NCI-H2227 (cell line): ENCODE measurements around the gene SLC1A2.
"Not testable (repeated sequence)": the region's sequence is repeated elsewhere in the genome, so short reads cannot be mapped to it uniquely, and the experiment has no call there.

ENCODE experiments used
- DNase-seq: peaks from one replicate; lab custom pipeline; 2025; ENCODE audit not compliant: unreplicated experiment; lab: John Stamatoyannopoulos, UW

Gene SLC1A2

GRCh38 chr11:35230388-35230787 lies 189.0 kb downstream of the SLC1A2 start:
- DNase-seq: no peak

DNA sequence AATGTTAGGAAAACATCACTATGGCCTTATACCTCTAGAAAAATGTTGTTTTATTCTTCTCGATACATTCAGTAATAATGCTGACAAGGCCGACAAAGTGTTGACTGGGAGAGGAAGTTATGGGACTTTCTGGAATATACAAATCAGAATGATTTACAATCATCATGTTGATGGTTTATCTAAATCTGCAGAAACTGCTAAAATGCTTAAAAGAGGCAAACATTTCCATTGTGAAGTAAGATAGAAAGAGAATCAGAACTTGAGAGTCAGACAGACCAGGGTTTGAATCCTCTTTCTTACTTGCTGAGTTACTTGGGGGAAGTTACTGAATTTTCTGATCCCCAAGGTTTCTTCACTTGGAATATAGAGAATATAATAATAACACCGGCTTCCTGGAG lies 191.0 kb downstream of the SLC1A2 start:
- no peak for DNase-seq

DNA sequence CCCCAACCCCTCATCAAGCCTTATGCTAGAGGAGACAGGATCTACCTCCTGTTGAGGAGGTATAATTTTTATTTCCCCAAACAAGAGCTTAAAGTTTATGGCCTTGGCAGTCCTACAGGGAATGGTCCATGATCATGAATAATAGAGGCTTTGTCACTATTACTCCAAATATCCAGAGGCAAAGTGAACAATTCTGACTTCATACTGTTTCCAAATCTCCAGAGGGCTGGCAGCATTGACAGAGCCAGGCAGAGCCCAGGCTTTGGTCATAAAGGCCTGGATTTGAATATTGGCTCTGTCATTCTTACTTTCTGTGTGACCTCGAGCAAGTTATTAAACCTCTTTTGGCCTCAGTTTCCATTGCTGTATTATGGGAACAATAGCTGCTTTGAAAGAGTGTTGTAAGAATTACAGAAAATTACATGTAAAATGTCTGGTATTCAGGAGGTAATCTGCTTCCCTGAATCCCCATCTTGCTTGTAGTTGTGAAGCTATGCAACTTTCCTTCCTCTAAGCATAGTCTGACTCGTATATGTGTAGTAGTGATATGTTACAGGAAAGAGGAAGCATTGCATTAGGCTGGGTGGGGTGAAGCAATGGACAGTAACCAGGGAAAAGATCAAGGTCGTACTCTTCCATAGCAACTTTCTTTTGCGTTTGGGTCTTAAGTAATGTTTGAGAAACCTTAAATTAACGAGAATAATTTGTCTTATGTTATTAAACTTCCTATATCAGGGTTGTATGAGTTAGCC lies 191.6 kb downstream of the SLC1A2 start:
- no peak for DNase-seq

GRCh38 chr11:35226756-35227155 lies 192.6 kb downstream of the SLC1A2 start:
- DNase-seq: not testable (repeated sequence)

DNA sequence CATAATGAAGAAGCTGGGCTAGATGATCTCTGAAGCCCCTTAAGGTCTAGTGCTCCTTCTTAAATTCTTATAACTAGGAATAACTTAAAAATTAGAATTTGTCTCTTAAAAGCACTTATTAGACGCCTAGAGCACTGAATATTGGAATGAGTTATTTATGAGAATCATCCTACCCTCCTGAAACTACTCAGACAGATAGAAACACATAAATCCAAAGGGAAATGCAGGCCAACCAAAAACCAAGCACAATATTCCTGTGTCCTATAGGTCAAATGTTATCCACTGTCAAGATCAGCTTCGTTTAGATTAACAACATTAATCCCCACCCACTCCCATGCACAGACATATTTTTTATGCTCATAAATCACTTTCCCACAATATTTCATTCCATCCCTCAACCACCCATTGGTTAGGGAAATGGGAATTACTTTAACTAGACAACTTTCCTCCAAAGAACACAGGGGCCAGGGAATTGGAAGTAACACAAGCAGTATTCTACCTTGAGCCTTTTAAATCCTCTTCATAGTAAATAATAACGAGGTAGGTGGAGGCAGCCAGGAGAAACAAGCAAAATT lies 193.3 kb downstream of the SLC1A2 start:
- DNase-seq: no peak

- DNase-seq: no peak
Observed at GRCh38 chr11:35223991-35224390, 195.4 kb downstream of the SLC1A2 start.

- DNase-seq: peak; percentile 91
Observed at GRCh38 chr11:35223371-35223796, 196.0 kb downstream of the SLC1A2 start.

DNA sequence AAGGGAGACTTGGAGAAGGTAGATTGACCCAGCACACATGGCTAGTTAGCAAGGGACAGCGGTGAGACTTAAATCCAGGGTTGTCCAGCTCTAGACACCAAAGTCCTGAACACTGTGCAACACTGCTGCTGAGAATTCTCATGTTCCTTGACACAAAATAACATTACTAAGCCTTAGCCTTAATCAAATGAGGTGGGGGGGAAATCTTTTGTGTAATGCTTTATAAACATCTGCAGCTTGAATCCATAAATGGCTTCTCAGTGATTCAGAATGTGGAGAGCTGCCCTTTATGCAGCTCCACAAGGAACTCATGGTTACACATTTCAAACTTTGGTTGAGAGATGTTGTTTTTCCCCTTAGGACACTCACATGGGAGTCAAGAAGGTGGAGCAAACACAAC lies 200.4 kb downstream of the SLC1A2 start:
- DNase-seq: no peak

DNA sequence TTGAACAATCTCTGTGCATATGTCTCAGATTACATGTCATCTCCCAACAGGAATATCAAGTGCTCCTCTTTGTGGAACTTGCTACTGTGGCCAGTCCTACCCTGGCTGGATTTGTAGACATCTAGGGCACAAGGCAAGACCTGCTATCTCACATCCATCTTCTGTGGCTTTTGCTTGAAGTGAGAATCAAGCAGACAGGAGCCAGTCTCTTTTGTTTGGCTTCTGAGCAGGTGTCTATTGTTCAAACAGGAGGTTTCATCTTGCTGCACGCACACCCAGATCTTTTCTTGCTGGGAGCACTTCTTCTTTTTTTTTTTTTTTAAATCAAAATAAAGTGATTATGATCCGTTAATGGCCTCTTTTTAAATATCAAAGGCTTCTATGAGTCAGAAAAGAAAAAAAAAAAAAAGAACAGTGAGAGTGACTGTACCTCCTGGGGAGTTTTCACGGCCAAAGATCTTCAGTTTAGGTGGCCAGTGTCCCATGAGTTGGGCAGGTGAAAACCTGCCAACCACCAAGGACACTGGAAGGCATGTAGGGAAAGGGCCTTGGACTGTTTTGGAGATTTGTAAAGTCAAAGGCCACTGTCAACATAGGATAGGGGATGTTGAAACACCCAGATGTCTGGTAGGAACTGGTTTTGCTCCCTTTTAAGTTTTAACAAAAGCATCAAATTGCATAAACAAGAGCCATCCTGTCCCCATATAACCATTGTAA lies 202.2 kb downstream of the SLC1A2 start:
- DNase-seq: no peak

DNA sequence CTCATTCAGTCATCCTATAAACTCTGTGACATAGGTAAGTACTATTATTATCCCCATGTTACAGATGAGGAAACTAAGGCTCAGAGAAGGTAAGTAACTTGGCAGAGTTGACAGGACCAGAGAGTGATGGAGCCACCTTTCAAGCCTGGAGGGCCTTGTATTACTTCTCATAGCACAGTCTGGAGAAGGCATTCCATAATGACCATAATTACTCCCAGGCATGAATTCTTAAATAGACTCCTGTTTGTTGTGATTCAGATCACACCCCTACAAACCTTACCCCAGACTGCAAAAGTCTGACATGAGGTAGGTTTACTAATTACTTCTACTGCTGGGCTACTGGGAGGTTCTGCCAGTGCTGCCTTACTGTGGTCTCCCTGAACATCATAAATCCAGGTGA lies 203.4 kb downstream of the SLC1A2 start:
- DNase-seq: no peak

DNA sequence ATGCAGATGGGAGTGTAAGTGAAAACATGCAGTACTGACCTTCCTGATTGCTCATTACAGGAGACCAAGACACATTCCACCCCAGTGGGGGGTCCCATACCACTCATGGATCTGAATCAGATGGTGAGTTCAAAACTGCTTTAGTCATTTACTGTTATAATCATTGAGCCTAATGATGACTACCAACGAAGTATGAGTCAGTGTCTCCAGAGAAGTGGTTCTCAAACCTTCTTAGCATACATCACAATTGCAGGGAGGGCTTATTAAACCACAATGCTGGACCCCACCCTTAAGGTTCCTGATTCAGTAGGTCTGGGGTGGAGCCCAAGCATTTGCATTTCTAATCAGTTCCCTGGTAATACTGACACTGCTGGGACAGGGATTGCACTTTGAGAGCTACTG lies 204.6 kb downstream of the SLC1A2 start:
- DNase-seq: no peak

- no peak for DNase-seq
Observed at GRCh38 chr11:35214226-35214770, 205.1 kb downstream of the SLC1A2 start.

- no peak for DNase-seq
Observed at GRCh38 chr11:35211952-35212351, 207.4 kb downstream of the SLC1A2 start.

DNA sequence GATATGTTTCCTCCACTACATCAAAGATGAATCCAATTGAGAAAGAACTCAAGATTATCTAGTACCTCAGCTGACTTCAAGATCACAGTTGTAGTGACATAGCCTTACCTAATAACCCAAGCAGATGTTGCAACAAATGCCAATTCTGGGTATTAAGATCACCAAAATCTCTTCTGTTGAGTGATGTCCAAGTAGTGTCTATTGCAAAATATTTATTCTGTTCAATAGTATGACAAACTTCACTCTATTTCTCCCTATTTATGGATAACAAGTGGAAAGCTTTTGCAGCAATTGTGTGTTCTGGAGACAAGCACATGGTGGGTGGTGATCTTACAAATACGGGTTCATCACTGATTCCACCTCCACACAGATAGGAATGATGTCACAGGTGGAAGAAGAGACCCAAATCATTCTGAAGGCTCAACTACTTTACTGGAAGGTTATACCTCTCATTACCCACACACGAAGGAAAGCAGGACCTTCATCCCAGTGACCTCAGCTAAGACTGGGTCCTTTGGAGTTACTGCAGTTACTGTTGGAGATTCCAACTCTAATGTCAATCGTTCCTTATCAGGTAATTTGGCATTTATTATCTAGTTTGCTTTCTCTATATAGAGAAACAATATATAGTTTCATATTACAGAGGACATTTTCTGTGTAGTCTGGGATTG lies 208.3 kb downstream of the SLC1A2 start:
- no peak for DNase-seq

DNA sequence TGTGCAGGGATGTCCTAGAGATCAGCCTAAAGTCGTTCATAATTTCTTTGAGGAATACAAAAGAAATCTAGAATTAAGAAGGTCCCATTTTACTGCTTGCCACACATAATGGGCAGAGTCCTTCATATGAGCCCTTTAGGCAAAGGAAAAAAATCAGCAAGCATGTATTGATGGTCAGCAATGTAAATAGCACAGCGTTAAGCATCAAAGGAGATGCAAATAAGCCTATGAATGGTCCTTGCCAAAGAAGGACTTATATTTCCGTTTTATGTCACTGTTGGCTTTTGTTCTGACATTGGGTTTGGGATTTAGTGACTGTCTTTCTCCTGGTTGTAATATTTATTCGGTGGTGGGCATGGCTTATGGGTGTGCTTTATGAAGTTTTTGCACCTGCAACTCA lies 210.6 kb downstream of the SLC1A2 start:
- DNase-seq: no peak

DNA sequence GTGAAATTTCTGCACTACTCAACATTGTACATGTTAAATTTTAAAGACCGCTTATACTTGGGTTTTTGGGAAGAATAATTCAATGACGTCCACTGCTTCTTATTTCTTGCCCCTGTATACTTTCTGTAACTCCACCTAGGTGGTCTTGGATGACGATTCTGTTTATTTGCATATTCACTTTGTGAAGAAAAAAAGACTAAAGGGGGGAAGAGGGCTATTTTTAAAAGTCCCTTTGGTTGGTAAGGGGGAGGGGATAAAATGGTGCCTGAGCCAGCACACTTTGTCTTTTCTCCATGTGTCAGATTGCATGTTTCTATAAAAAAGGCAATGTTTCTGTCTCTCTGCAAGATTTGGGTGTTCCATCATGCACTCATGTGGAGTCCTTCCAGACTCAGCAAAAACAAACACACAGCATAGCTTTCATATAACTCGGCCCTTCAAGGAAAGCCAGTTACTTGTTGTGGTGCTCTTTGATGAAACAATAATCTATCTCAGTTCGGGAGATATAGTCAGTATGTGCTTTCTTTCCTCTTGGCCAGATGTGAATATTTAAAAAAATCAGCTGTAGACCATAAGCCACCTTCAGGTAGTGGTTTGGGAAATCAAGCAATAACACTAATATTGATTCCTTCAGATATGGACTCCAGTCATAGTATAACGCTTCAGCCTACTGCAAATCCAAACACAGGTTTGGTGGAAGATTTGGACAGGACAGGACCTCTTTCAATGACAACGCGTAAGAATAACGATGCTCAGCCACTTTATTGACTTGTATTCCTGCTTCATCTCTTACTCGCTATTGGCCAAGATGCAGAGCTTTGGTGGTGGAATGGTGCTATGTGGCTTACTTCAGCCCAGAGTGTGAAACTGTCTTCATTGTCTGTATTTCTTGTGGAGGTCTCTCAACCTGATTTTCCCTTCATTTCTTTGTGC lies 211.6 kb downstream of the SLC1A2 start:
- DNase-seq: no peak

DNA sequence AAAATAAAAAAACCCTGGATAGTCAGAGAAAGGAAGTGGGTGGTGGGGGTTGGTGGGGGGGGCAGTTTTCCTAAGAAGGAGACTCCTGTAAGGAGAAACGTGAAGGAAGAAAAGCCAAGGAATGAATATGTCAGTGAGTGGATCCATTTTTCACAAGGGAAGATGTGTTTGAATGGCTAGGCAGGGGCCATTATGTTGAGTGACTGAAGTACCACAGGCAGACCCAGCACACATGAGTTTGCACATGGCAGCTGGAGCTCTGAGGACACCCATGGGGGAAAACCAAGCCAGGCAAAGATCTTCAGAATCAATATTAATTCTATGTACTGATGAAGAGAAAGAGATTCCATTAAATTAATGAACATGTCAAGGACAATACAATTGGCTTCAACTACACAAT lies 212.7 kb downstream of the SLC1A2 start:
- no peak for DNase-seq

DNA sequence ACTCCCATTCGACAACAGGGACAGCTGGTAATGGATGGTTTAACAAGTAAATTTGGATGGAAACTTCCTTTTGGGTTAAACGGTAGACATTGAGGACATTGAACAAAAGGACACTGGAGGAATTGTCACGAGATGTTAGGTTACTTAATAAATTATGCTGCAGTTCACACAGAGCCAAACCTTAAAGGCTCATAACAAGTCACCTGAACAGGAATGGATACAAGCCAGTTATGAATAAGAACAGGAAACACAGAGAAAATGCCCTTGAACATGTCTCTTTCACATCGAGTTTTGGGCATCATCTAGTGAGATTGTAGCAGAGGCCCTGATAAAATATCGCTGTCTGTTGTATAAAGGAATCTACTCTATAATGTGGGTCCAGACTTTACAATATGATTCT lies 214.7 kb downstream of the SLC1A2 start:
- DNase-seq: no peak
